Inflammatory macrophage (primary cell): Measurements from ENCODE around the gene CHCHD6.
A peak's percentile ranks its signal among the peaks of the same experiment; 100 is the strongest.
"Not testable (repeated sequence)": the region's sequence is repeated elsewhere in the genome, so short reads cannot be mapped to it uniquely, and the experiment has no call there.

Source experiments
- DNase-seq, 2 donors: peaks; one replicate each; pipeline ENCODE4 v3.0.0-alpha.2; 2020 to 2022

The CHCHD6 gene

DNA sequence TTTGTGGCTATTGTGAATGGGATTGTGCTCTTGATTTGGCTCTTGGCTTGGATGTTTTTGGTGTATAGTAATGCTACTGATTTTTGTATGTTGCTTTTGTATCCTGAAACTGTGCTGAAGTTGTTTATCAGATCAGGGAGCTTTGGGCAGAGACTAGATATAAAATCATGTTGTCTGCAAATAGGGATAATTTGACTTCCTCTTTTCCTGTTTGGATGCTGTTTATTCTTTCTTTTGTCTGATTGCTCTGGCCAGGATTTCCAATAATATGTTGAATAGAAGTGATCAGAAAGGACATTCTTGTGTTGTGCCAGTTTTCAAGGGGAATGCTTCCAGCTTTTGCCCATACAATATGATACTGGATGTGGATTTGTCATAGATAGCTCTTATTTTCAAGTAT, 66.1 kb downstream of the CHCHD6 start:
- DNase-seq, result no peak

DNA sequence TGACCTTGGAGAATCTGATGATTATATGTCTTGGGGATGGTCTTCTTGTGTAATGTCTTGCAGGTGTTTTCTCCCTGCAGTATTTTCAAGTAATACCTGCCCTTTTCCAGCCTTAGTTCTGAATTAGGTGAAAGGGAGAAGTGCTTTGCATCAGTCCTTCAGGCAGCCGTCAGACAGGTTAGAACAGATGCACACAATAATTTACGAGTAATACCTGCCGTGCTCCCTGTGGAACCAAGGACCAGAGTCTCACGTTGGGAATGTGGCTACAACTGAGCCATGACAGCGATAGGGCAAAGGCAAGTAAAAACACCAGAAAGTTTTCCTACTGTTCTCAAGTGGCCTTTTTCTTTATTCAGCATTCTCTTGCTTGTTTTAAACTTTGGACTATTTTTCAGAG, 69.1 kb downstream of the CHCHD6 start:
- DNase-seq, result no peak

DNA sequence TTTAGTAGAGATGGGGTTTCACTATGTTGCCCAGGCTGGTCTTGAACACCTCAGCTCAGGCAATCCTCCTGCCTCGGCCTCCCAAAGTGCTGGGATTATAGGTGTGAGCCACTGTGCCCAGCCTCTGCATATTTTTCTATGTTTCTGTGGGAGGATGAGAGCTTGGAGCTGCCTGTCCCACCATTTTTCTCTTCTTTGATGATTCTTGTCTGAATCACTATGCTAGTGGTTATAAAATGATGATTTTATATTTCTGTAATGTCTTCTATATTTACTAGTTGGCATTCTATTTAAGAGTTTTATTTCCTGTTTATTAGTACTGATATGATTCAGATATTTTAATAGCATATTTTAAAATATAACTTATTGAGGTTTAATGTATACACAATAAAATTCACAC, 69.7 kb downstream of the CHCHD6 start:
- DNase-seq, result no peak

DNA sequence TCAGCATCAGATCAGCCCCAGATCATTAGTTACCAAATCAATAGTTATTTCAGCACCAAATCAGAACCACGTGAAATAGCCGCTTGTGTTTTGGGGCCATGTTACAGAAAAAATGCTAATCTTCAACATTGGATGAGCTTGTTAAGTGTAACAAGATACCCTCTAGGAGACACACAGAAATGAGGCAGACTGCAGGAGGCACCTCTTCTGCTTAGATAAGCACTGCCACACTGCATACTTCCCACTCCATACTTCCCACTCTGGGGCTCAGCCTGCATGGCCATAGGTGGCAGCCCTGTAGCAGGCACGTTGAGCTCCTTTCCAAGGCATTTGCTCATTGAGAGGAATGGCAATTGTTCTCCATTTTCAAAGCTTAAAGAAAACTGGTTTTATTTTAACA, 73.3 kb downstream of the CHCHD6 start:
- DNase-seq, result peak in 1 of 2 donors; percentile 13

DNA sequence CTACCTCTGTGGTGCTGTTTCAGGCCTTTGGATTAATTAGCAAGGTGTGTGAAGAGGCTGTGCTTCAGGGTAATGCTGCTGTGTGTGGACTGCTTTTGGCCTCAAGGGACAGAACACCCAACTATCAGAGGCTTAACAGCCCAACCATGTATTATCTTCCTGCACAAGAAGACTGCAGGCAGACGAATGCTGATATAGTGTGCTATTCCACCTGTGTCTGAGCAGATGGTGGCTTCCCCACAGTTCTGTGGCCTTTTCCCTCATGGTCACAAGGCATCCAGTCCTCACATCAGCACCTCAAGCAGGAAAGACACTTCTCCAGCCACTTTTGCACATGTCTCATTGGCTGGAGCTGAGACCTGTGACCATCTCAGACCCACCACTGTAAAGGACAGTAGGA, 76.6 kb downstream of the CHCHD6 start:
- no peak for DNase-seq

DNA sequence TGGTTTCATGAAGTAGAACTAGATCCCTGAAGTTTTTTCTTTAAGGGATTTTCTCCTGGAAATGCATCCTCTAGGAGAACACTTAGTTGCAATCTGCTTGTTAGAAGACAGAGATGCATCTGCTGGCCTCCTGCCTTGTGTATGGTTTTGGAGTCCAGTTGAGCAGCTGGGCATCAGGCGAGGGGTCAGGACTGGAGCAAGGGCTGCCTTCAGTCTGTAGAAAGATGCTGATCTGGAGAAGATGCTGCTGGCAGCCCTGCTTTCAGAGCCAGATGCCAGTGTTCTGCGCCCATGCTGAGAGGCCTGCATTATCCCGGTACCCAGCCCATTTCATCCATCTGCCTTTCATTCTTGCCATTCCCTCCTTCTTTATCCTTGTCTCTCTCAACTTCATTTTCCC, 77.4 kb downstream of the CHCHD6 start:
- no peak for DNase-seq

DNA sequence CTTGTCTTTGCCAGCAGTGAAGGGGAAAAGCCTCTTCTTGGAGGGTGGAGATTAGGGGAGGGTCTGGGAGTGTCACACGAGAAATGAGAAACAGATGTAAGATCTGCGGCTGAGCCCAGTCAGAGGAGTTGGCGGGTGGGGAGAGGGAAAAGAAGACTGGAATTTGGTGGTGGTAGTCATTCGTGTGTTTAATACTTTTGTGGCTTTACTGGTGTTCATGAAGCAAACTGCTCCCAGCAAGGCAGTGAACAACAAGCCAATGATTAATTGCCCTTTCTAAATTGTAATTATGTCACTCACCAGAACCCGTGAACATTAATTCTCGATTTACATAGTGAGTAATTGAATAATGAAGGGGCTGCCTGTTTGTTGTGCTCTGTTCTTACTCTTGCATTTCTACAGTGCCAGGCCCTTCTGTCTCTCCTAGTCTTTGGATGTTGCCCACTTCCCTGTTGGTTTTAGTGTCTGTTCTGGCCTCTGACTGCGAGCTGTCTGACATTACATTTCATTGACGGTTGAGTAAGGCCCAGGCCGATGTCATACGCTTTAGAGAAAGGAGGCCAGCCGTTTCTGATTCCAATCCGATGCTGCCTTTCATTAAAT, 78.0 kb downstream of the CHCHD6 start:
- DNase-seq, result no peak

DNA sequence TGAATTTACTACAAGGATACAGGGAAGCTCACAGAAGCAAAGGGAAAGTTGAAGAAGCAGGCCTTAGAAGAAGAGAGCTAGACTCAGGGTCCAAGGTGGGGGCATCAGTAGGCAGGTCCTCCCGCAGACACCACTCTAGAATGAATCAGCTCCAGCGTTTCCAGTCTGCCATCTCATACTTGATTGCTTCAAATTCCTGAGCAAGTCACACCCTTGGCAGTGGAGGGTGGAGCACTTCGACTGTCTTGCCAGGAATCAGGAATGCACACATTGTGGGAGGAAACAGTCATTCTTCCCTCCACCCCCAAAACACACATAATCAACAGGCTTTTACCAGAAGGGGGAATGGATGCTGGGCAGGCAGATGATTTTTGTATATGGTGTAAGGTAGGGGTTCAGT, 78.5 kb downstream of the CHCHD6 start:
- DNase-seq, result no peak

DNA sequence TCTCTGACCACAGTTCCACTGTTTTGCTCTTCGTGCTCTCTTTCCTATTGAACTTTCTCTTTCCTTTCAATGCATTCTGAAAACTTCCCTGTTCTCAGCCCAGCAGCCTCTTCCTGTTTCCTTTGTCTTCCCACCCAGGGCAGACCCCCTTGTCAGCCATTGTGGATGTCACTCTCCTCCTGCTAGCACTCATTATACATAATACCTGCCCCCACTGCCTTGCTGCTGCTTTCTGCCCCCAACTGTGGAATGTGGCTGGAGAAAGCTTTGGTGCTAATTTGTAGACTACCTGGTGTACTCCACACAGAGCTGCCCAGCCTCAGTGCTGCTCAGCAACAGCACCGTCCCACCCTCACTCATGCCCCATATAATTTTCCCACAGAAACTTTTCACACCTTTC, 80.2 kb downstream of the CHCHD6 start:
- DNase-seq, result no peak

DNA sequence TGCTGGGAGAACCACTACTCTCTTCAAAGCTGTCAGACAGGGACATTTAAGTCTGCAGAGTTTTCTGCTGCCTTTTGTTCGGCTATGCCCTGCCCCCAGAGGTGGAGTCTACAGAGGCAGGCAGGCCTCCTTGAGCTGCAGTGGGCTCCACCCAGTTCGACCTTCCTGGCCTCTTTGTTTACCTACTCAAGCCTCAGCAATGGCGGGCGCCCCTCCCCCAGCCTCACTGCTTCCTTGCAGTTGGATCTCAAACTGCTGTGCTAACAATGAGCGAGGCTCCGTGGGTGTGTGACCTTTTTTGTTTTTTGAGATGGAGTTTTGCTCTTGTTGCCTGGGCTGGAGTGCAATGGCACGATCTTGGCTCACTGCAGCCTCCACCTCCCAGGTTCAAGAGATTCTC, 87.3 kb downstream of the CHCHD6 start:
- DNase-seq, result not testable (repeated sequence)

DNA sequence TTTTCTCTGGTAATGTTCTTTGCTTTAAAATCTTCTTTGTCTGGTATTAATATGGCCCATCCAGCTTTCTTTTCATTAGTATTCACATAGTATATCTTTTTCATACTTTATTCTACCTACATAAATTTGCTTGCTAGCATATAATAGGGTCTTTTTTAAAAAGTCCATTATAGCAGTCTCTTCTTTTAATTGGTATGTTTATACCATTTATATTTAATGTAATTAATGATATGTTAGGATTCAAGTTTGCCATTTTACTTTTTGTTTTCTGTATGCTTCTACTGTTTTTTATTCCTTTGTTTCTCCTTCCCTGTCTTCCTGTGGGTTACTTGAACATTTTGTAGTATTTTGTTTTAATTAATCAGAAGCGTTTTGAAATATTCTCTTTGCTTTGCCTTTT, 89.0 kb downstream of the CHCHD6 start:
- DNase-seq, result no peak

DNA sequence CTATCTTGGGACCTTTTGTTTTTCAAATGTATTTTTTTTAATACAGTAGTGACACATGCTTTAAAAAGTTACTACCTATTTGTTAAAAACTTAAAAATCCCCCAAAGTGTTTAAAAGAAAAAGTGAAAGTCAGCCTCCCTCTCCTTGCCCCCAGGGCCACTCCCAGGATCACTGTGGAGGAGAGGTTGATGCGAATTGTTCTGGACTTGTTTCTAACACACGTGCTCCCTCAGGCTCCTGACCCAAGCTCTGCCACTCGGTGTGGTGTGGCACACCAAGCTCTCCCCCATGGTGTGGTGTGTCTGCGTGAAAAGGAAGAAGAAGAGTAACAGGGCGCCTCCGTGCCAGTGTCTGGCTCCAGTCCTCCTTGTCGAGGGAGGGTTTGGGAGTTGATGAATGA, 93.5 kb downstream of the CHCHD6 start:
- no peak for DNase-seq

DNA sequence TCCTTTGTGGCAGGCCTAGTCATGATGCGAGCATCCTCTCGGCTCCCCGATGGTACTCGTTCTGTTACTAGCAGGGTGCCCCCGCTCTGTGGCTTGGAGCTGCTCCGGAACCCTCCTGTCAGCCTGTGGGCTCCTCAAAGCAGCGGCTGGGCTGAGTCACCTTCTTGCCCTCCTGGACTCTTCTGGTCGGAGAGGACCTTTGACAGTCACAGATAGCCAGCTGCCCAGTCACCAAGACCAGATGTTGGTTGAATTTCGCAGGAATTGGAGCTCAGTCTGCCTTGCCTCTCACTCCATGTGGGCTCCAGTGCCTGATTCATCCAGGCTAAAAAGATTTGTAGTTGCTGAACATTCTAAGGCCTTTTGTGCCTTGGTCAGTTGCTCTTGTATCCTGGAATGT, 94.5 kb downstream of the CHCHD6 start:
- no peak for DNase-seq

DNA sequence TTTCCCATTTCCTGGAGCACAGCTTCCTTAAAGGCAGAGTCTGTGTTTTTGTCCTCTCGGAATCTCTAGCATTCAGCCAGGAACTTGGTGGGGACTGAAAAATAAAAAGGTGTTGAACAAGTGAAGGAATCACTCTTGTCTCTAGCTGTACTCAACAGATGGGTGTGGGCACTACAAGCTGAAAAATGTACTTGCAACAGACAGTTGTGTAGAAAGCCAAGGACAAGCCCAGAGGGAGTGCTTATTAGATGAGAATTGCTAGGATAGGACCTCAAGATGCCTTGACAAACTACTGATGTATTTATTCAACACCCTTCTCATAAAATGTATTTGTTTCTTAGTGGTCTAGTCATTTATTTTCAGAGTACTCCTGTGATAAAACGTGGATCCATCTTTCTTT, 95.1 kb downstream of the CHCHD6 start:
- DNase-seq, result no peak

DNA sequence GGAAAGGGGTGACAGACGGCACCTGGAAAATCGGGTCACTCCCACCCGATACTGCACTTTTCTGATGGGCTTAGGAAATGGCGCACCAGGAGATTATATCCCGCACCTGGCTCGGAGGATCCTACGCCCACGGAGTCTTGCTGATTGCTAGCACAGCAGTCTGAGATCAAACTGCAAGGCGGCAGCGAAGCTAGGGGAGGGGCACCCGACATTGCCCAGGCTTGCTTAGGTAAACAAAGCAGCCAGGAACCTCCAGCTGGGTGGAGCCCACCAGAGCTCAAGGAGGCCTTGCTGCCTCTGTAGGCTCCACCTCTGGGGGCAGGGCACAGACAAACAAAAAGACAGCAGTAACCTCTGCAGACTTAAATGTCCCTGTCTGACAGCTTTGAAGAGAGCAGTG, 97.3 kb downstream of the CHCHD6 start:
- DNase-seq, result not testable (repeated sequence)

DNA sequence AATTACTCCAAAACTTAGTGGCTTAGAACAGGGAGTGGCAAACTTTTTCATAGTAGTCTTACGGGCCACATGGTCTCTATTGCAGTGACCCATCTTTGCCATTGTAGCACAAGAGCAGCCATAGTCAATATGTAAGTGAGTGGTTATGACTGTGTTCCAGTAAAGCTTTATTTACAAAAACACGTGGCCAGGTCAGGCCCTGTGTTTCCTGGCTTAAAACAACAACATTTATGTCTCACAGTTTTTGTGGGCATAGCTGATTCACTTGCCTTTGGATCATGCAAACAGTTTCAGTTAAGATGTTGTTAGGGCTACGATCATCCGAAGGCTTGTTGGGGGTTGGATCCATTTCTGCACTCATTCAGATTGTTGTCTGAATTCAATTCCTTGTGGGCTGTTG, 103.8 kb downstream of the CHCHD6 start:
- no peak for DNase-seq

DNA sequence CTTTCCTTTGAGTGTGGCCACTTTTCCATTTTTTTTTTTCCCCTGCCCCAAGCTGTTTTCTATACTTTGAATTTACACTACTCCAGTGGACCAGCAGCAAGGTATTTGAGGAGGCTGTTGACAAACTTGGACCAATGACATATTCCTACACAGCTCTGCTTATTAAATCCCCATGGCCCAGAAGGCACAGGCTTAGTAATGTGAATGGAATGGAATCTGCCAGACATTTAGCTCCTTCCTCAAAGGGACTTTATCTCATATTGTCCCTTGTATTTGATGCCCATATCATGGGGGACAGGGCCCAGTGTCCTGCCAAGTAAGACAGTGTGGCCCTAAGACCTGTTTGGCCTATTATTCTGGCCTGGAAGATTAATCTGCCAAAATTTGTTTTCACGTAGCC, 107.5 kb downstream of the CHCHD6 start:
- DNase-seq, result no peak

DNA sequence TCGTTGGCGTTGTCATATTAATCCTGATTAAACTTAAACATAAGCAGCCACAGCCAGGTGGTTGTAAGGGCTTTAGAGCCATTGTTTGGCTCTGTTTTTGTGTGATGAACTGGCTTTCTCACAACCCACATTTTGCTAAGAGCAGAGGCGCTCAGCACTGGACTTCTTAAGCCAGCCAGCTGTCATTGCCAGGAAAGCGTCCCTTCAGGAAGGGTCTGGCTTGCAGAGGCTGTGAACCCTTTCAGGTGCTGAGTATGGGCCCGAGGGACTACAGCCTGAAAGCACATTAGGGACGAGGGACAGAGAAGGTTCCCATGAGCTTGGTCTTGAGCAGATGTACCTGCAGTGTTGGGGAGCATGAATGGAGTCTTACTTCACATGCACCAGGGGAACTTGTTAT, 112.3 kb downstream of the CHCHD6 start:
- DNase-seq, result no peak

DNA sequence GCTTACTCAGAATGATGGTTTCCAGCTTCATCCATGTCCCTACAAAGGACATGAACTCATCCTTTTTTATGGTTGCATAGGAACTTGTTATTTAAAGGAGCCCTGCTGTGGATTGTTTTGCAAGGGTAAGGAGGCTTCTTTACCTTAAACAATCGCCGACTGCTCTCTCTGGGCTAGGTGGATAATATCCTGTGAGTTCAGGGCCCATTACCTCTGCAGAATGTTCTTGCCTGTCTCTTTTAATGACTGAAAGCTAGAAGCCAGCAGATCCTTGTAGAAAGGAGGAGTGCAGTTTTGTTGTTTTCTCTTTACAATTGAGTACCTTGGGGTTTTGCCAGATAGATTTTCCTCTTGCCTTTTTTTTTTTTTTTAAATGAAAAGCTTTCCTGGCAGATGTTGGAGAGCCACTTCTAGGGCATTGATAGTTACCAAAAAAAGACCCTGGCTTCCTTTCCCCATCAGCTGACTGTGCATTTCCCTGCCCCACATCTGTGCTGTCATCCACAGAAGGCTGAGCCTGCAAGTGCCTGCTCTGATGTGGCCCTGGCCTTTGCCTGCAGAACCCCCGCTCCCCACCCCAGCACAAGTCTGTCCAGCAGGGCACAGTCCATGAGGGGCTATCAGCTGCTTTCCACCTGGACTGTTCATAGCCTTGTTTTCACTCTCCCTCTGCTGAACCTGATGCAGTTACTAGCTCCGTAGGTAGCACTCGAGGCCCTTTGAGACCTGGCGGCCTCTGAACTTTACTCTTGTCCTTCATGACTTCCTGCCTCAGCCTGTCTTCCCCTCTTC, 113.1 kb downstream of the CHCHD6 start:
- no peak for DNase-seq

DNA sequence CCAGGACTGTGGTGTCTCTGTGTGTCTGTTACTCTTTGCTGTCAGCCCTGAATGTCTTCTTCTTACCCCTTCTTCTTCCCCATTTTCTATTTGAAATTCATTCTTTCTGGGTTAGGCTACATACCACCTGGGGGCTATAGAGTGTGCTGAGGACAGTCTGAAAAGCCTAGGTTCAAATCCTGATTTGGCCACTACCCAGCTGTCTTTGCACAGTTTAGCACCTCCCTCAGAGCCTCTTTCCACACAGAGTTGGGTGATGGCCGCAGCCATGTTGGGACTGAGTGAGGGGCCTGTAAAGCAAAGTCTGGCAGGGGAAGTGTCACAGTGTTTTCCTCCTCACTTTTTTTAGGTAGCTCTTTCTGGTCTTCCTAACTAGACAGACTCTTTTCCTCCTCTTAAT, 113.7 kb downstream of the CHCHD6 start:
- DNase-seq, result no peak

DNA sequence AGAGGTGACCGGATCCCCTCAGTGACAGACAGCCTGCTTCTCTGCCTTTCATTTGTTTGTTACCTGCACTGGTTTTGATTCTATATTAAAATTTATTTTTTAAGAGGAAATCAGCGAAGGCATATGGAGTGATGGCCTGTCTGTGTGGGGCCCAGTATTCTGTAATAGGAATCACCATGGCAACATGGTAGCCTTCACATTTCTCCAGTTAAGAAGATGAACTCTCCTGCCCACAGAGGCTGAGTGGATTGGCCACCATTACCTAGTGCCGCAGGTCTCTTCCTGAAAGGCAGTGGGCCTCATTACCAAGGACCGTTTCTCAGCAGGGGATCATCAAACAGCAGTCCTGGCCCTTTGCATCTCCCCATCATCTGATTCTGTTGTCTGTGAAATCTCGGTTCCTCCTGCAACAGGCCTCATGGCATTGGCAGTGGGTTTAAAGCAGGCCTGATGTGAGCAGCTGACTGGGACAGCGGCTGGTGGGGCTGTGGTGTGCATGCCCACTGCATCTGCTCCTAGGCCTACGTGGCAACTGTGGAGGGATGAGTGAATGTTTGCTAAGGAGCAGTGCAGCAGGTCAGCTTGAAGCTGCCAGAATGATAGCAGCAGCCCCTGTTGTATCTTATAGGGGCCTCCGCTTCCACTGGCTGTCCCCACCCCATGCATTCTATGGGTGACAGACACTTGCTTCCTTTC, 114.5 kb downstream of the CHCHD6 start:
- DNase-seq, result no peak

DNA sequence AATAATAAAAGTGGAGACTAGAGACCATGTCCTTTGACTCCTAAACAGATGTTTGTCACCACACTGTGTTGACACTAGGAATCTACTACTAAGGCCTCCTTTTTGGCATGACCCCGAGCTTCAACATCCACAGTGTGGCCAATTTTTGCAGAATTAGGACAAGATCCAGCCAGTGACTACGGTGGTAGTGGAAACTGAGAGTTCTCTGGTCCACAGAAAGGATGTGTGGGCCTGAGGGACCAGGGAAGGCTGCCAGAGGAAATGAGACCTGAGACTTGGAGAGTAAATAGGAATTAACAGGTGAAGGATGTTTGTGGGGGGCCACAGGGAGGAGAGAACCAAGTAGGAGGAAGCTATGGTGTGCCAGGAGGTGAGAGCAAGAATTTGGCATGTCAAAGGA, 122.7 kb downstream of the CHCHD6 start:
- DNase-seq, result no peak

DNA sequence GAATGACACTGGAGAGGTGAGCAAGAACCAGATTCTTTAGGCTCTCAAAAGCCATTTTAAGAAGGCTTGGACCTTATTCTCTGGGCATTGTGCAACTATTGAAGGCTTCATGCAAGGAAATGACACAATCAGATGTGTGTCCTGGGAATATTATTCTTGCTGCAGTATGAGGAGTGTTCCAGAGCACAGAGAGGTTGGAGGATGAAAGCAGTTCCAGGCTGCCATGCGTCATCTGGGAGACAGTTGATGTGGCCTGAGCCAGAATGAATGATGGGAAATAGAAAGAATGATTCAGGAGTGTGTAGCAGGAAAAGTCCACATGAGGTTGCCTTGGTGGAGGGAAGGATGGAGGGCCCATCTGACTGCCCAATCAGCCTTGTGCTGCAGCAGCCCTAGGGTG, 123.1 kb downstream of the CHCHD6 start:
- no peak for DNase-seq

DNA sequence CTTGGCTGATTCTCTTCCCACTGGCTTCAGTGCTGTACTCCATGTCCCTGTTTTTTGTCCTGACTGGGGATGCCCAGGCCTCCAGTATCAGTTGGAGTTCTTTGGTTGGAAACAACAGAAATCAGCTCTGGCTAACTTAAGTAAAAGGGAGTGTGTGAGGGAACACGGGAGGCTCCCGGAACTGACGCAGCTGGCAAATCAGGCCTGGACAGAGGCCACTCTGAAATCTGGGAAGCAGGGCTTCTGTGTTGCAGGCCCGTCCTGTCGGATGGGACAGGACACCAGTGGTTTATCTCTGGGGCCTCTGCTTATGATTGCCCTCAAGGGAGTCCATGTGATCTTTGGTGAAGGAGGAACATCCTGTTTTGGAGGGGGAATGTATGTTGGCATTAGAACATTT, 124.3 kb downstream of the CHCHD6 start:
- no peak for DNase-seq
